ENCODE data around the gene PPIF. TPM values are rescaled to one million over a fixed set of nuclear protein-coding genes. Genes with fewer than 3 reads are reported as not detected.
A peak's percentile ranks its signal among the peaks of the same experiment; 100 is the strongest.

Gene PPIF
- total and polyA plus RNA-seq, 2 of the 13 experiments (the other 11 are each of a cell fraction or from before 2014, with no cell fraction given), result 147 to 157 TPM

GRCh38 chr10:79381804-79382221 is 34.5 kb downstream of the PPIF start (continued):
- TF ChIP-seq, protein P1, sequence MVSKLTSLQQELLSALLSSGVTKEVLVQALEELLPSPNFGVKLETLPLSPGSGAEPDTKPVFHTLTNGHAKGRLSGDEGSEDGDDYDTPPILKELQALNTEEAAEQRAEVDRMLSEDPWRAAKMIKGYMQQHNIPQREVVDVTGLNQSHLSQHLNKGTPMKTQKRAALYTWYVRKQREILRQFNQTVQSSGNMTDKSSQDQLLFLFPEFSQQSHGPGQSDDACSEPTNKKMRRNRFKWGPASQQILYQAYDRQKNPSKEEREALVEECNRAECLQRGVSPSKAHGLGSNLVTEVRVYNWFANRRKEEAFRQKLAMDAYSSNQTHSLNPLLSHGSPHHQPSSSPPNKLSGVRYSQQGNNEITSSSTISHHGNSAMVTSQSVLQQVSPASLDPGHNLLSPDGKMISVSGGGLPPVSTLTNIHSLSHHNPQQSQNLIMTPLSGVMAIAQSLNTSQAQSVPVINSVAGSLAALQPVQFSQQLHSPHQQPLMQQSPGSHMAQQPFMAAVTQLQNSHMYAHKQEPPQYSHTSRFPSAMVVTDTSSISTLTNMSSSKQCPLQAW (CRISPR knock-in tag; IDR thresholded peaks at IDR 0.05), result peak; percentile 61
- TF ChIP-seq, protein P2, sequence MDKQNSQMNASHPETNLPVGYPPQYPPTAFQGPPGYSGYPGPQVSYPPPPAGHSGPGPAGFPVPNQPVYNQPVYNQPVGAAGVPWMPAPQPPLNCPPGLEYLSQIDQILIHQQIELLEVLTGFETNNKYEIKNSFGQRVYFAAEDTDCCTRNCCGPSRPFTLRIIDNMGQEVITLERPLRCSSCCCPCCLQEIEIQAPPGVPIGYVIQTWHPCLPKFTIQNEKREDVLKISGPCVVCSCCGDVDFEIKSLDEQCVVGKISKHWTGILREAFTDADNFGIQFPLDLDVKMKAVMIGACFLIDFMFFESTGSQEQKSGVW (CRISPR knock-in tag; IDR thresholded peaks at IDR 0.05; ENCODE audit: borderline replicate concordance), result no peak
- TF ChIP-seq POLR2A (IDR thresholded peaks at IDR 0.05; ENCODE audit: insufficient read depth in 1 of 2, low read depth in 2 of 2, low read length in 2 of 2) (peak in 1 of 2 experiments; percentile 35; a peak in 2 of 4 replicates), ZFP1 (CRISPR knock-in tag; IDR thresholded peaks at IDR 0.05) (no peak), TARDBP (CRISPR knock-in tag; IDR thresholded peaks at IDR 0.05) (peak; percentile 25; the same call in 1 of the 2 replicates), ZFAT (CRISPR knock-in tag; conservative IDR thresholded peaks at IDR 0.05) (no peak), ZNF160 (CRISPR knock-in tag; IDR thresholded peaks at IDR 0.05) (peak; percentile 29; the same call in 1 of the 2 replicates), ZC3H13 (CRISPR knock-in tag; IDR thresholded peaks at IDR 0.05) (peak; percentile 56; the same call in 1 of the 2 replicates), HDAC1 (CRISPR knock-in tag; IDR thresholded peaks at IDR 0.05) (0 out of 2 replicates have a peak, but pooled peaks have one; percentile 20), FOSL2 (CRISPR knock-in tag; IDR thresholded peaks at IDR 0.05) (peak; percentile 41; the same call in 1 of the 2 replicates), MED1 (CRISPR knock-in tag; IDR thresholded peaks at IDR 0.05) (peak; percentile 40; the same call in 1 of the 2 replicates), TBX2 (CRISPR knock-in tag; IDR thresholded peaks at IDR 0.05; ENCODE audit: borderline replicate concordance) (peak; percentile 42; the same call in 1 of the 2 replicates), ZNF607 (CRISPR knock-in tag; IDR thresholded peaks at IDR 0.05; ENCODE audit: borderline replicate concordance) (0 out of 2 replicates have a peak, but pooled peaks have one; percentile 5), DRAP1 (CRISPR knock-in tag; IDR thresholded peaks at IDR 0.05) (peak; percentile 46; the same call in 1 of the 2 replicates), PPARG (CRISPR knock-in tag; conservative IDR thresholded peaks at IDR 0.05) (no peak)
- TF ChIP-seq, protein P3, sequence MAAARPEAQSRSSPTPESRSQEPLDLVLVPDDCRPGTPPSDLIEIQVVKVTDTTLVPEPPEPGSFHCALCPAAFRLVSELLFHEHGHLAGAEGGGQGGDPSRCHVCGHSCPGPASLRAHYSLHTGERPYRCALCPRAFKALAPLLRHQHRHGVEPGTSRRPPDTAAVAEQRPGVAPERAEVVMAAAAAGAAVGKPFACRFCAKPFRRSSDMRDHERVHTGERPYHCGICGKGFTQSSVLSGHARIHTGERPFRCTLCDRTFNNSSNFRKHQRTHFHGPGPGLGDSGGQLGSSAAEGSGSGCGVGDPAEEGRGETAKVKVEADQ (CRISPR knock-in tag; IDR thresholded peaks at IDR 0.05; ENCODE audit: borderline replicate concordance), result 0 out of 2 replicates have a peak, but pooled peaks have one; percentile 32
- TF ChIP-seq, protein P4, sequence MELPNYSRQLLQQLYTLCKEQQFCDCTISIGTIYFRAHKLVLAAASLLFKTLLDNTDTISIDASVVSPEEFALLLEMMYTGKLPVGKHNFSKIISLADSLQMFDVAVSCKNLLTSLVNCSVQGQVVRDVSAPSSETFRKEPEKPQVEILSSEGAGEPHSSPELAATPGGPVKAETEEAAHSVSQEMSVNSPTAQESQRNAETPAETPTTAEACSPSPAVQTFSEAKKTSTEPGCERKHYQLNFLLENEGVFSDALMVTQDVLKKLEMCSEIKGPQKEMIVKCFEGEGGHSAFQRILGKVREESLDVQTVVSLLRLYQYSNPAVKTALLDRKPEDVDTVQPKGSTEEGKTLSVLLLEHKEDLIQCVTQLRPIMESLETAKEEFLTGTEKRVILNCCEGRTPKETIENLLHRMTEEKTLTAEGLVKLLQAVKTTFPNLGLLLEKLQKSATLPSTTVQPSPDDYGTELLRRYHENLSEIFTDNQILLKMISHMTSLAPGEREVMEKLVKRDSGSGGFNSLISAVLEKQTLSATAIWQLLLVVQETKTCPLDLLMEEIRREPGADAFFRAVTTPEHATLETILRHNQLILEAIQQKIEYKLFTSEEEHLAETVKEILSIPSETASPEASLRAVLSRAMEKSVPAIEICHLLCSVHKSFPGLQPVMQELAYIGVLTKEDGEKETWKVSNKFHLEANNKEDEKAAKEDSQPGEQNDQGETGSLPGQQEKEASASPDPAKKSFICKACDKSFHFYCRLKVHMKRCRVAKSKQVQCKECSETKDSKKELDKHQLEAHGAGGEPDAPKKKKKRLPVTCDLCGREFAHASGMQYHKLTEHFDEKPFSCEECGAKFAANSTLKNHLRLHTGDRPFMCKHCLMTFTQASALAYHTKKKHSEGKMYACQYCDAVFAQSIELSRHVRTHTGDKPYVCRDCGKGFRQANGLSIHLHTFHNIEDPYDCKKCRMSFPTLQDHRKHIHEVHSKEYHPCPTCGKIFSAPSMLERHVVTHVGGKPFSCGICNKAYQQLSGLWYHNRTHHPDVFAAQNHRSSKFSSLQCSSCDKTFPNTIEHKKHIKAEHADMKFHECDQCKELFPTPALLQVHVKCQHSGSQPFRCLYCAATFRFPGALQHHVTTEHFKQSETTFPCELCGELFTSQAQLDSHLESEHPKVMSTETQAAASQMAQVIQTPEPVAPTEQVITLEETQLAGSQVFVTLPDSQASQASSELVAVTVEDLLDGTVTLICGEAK (IDR thresholded peaks at IDR 0.05), result no peak
- TF ChIP-seq, protein P4 (CRISPR knock-in tag; IDR thresholded peaks at IDR 0.05), result peak; percentile 33; the same call in 1 of the 2 replicates

Measured in HepG2 (cell line).